ENCODE data around the gene ENKUR.

GRCh38 chr10:25059990-25060389 is 44.0 kb upstream of the ENKUR start:
- TF ChIP-seq CTCF (IDR thresholded peaks at IDR 0.05) (no peak), POLR2A (IDR thresholded peaks at IDR 0.05) (no peak)

Measured in thyroid gland (tissue), 4 donors.